IPS-NIHi11 (cell line): ENCODE results near the gene CLRN3.

Source experiments
- DNase-seq: peaks from one replicate; pipeline ENCODE4 v3.0.0; 2012; ENCODE audit warnings: mixed read lengths, low spot score

The CLRN3 gene

GRCh38 chr10:127848226-127848625 is 44.5 kb downstream of the CLRN3 start:
- DNase-seq, result no peak

- DNase-seq, result no peak
Measured at GRCh38 chr10:127845756-127846155, 47.0 kb downstream of the CLRN3 start.

- no peak for DNase-seq
Measured at GRCh38 chr10:127840884-127841283, 51.9 kb downstream of the CLRN3 start.

- no peak for DNase-seq
Measured at GRCh38 chr10:127836966-127837365, 55.8 kb downstream of the CLRN3 start.

GRCh38 chr10:127836176-127836575 is 56.6 kb downstream of the CLRN3 start:
- no peak for DNase-seq

GRCh38 chr10:127834791-127835190 is 58.0 kb downstream of the CLRN3 start:
- DNase-seq, result no peak

GRCh38 chr10:127834221-127834620 is 58.5 kb downstream of the CLRN3 start:
- DNase-seq, result no peak

GRCh38 chr10:127833804-127834203 is 58.9 kb downstream of the CLRN3 start:
- no peak for DNase-seq

GRCh38 chr10:127832501-127832900 is 60.2 kb downstream of the CLRN3 start:
- no peak for DNase-seq

GRCh38 chr10:127830414-127830813 is 62.3 kb downstream of the CLRN3 start:
- DNase-seq, result no peak
